Breast epithelium (tissue), 3 donors: Measurements from ENCODE around the gene VAMP8.

ENCODE experiments used
- CTCF ChIP-seq, 3 donors: fragments of 450-650 bp; IDR thresholded peaks; one replicate each; pipeline ENCODE4 v1.5.1; 2016 to 2017; ENCODE audit warnings: antibody characterized with exemption in 3 of 3, mild to moderate bottlenecking in 3 of 3, moderate library complexity in 3 of 3
- POLR2A ChIP-seq: fragments of 450-650 bp; IDR thresholded peaks from one replicate; pipeline ENCODE4 v1.6.1; 2016; ENCODE audit warnings: antibody characterized with exemption, mild to moderate bottlenecking, moderate library complexity
- POLR2AphosphoS5 ChIP-seq, 3 donors: sonication (generic); formaldehyde crosslinking; IDR thresholded peaks; one replicate each; pipeline ENCODE4 v1.6.1; 2017; ENCODE audit warnings: antibody characterized with exemption in 3 of 3

- TF ChIP-seq CTCF (IDR thresholded peaks at IDR 0.05) (no peak), POLR2A (no peak), POLR2AphosphoS5 (IDR thresholded peaks at IDR 0.05) (no peak)
Observed at GRCh38 chr2:85597241-85597640, 19.9 kb downstream of the VAMP8 start.
